Fibroblast of pulmonary artery (primary cell): ENCODE measurements around the gene TOB1.
A peak's percentile ranks its signal among the peaks of the same experiment; 100 is the strongest.

Experiments used
- DNase-seq: peaks from one replicate; pipeline ENCODE4 v3.0.0-alpha.2; 2010; ENCODE audit warnings: low read depth
- H3K4me3 ChIP-seq: replicated peaks from 2 replicates; pipeline ENCODE4 v1.5.1; 2011; ENCODE audit warnings: low read depth, mild to moderate bottlenecking, control low read depth, low read length, moderate library complexity
- CTCF ChIP-seq: IDR thresholded peaks from 2 replicates; pipeline ENCODE4 v1.5.1; 2011; ENCODE audit warnings: mild to moderate bottlenecking, control low read depth, low read length, inconsistent platforms; ENCODE audit errors: missing control alignments

Gene TOB1

GRCh38 chr17:50875074-50875473 lies 8.9 kb upstream of the TOB1 start:
- DNase-seq = no peak
- TF ChIP-seq CTCF = no peak
- no peak overlapping the region for H3K4me3 ChIP-seq

GRCh38 chr17:50872710-50873424 lies 6.7 kb upstream of the TOB1 start:
- DNase-seq = peak; percentile 51
- H3K4me3 ChIP-seq = no peak overlapping the region
- TF ChIP-seq CTCF = no peak

DNA sequence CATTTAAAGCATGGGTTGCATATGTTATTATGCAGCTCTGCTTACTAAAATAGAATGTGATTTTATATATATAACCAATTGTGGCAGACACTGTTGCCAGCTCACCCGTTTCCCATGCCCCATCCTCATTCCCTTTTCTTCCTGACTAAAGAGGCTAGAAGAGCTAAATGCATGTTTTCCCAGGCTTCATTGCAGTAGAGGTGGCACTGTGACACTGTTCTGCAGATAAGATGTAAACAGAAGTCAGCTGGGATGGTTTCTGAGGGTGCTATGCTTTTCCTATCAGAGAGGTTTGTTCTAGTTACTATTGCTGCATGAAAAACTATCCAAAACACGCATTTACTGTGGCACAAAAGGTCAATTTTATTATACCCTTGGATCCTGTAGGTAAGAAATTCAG lies 5.7 kb upstream of the TOB1 start:
- no peak overlapping the region for H3K4me3 ChIP-seq
- no peak for TF ChIP-seq CTCF
- DNase-seq = no peak

DNA sequence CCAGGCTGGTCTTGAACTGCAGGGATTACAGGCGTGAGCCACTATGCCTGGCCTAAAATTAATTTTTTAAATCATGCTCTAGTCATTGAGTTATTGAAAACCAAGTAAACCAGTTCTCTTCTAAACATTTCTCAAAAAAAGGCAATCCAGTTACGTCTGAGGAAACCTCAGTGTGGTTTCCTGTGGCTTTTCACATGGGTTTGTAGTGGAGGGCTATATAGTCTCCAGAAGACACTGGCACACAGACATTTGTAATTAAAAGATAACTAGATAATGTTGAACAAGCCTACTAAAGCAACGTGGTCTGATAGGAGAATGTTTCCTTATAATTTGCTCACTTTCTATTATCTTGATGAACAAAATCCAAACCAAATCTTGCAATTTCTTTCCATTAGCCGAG lies 5.2 kb upstream of the TOB1 start:
- H3K4me3 ChIP-seq = no peak overlapping the region
- DNase-seq = no peak
- TF ChIP-seq CTCF = no peak

DNA sequence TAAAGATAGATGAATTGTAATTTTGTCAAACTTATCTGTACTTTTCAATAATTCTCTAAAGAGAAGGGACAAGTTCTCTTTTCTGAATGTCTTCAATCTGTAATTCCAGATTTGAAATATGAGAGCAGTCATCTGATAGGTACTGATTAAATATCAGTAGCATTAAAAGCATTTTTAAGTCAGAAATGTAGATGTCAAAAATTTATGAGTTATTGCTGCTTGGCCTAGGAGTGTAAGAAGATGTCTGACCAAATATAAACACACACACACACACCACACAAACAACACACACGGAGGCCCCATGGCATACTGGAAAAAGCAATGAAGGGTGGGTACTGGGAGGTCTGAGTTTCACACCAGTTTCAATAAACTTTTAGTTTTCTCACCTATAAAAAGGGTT lies 2.4 kb upstream of the TOB1 start:
- no peak for DNase-seq
- no peak for TF ChIP-seq CTCF
- H3K4me3 ChIP-seq = no peak overlapping the region

DNA sequence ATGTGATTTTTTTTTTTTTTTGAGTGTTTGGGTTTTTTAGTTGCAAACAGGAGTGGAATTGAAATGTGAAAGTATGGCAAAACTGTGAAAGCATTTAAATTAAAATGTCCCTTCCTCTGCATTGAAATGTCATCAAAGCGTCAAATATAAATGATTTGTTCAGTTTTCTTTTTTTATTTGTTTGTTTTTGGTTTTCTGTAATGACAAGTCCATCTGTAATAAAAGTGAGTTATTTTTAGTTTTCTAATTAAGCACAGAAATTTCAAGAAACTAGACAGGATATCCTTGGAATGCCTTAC lies 1.9 kb upstream of the TOB1 start:
- peak overlapping the region; percentile 75 for H3K4me3 ChIP-seq
- no peak for TF ChIP-seq CTCF
- no peak for DNase-seq
